ENCODE data around the gene PTPN7.

The PTPN7 gene

GRCh38 chr1:202202500-202203168 is 42.2 kb upstream of the PTPN7 start:
- H3K27ac ChIP-seq, result no peak overlapping the region
- TF ChIP-seq ZFX (IDR thresholded peaks at IDR 0.05; ENCODE audit: borderline replicate concordance) (no peak), CTCF (IDR thresholded peaks at IDR 0.05) (no peak)

- TF ChIP-seq ZFX (IDR thresholded peaks at IDR 0.05; ENCODE audit: borderline replicate concordance), result no peak
- TF ChIP-seq CTCF (IDR thresholded peaks at IDR 0.05), result no peak
- H3K27ac ChIP-seq, result no peak overlapping the region
Measured at GRCh38 chr1:202201971-202202370, 41.6 kb upstream of the PTPN7 start.

GRCh38 chr1:202201266-202201665 is 40.9 kb upstream of the PTPN7 start:
- H3K27ac ChIP-seq, result no peak overlapping the region
- TF ChIP-seq ZFX (IDR thresholded peaks at IDR 0.05; ENCODE audit: borderline replicate concordance) (no peak), CTCF (IDR thresholded peaks at IDR 0.05) (no peak)

GRCh38 chr1:202200669-202201068 is 40.3 kb upstream of the PTPN7 start:
- TF ChIP-seq CTCF (IDR thresholded peaks at IDR 0.05) (no peak), ZFX (IDR thresholded peaks at IDR 0.05; ENCODE audit: borderline replicate concordance) (no peak)
- H3K27ac ChIP-seq, result no peak overlapping the region

- no peak overlapping the region for H3K27ac ChIP-seq
- TF ChIP-seq CTCF (IDR thresholded peaks at IDR 0.05), result no peak
- no peak for TF ChIP-seq ZFX (IDR thresholded peaks at IDR 0.05; ENCODE audit: borderline replicate concordance)
Measured at GRCh38 chr1:202200112-202200548, 39.7 kb upstream of the PTPN7 start.

GRCh38 chr1:202199040-202199889 is 38.9 kb upstream of the PTPN7 start:
- TF ChIP-seq CTCF (IDR thresholded peaks at IDR 0.05), result no peak
- no peak for TF ChIP-seq ZFX (IDR thresholded peaks at IDR 0.05; ENCODE audit: borderline replicate concordance)
- H3K27ac ChIP-seq, result no peak overlapping the region

GRCh38 chr1:202198366-202198724 is 37.9 kb upstream of the PTPN7 start:
- no peak overlapping the region for H3K27ac ChIP-seq
- TF ChIP-seq ZFX (IDR thresholded peaks at IDR 0.05; ENCODE audit: borderline replicate concordance) (no peak), CTCF (IDR thresholded peaks at IDR 0.05) (no peak)

All from 22Rv1 (cell line).